SK-N-SH treated with all-trans-retinoic acid at 6 μM for 48 hours (cell line): ENCODE data around the gene CNGA2.

Experiments
- CREB5 ChIP-seq: fragments of 250-450 bp; sonication (Bioruptor Pico); IDR thresholded peaks from 2 replicates; pipeline ENCODE4 v1.5.1; 2020; ENCODE audit warnings: low read depth, mild to moderate bottlenecking, moderate library complexity
- CSRNP3 ChIP-seq: fragments of 250-450 bp; sonication (Bioruptor Pico); IDR thresholded peaks from 2 replicates; pipeline ENCODE4 v1.5.1; 2021; ENCODE audit warnings: mild to moderate bottlenecking, moderate library complexity
- RARB ChIP-seq: fragments of 250-450 bp; sonication (Bioruptor Pico); IDR thresholded peaks from 2 replicates; pipeline ENCODE4 v1.8.0; 2021; ENCODE audit warnings: mild to moderate bottlenecking, moderate library complexity
- TCF4 ChIP-seq: fragments of 250-450 bp; sonication (Bioruptor Pico); IDR thresholded peaks from 2 replicates; pipeline ENCODE4 v1.8.0; 2021; ENCODE audit warnings: mild to moderate bottlenecking, moderate library complexity, borderline replicate concordance
- ZFP3 ChIP-seq: fragments of 250-450 bp; sonication (Bioruptor Pico); IDR thresholded peaks from 2 replicates; pipeline ENCODE4 v1.5.0; 2020; ENCODE audit warnings: mild to moderate bottlenecking, moderate library complexity
- ZFP30 ChIP-seq: fragments of 450-650 bp; formaldehyde crosslinking; IDR thresholded peaks from 2 replicates; pipeline ENCODE4 v1.5.0; 2022; ENCODE audit warnings: mild to moderate bottlenecking, moderate library complexity
- TF ChIP-seq, protein P1 (sequence below): fragments of 250-450 bp; sonication (Bioruptor Pico); IDR thresholded peaks from 2 replicates; pipeline ENCODE4 v1.8.0; 2021; ENCODE audit warnings: low read depth, mild to moderate bottlenecking, moderate library complexity, borderline replicate concordance
- TF ChIP-seq, protein P2 (sequence below): fragments of 250-450 bp; sonication (Bioruptor Pico); IDR thresholded peaks from 2 replicates; pipeline ENCODE4 v1.8.0; 2020; ENCODE audit warnings: mild to moderate bottlenecking, moderate library complexity, borderline replicate concordance

DNA sequence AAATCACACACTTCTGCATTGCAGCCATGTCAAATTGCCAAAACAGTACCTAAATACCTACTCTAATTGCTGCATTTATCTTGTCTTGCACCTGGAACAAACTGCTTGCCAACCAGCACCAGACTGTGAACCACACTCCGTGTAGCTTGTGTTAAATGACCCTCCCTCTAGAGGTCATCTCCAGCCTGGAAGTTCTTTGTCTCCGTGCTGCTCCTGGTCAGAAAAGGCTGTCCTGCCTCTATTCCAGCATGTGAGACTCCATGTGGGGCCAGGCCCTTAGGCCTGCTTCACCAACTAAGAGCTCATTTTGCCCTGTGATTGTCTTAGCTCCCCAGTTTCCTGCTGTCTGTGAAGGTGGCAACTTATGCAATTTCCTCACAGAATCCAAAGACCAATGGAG is 28.3 kb downstream of the CNGA2 start:
- no peak for TF ChIP-seq CREB5 (CRISPR knock-in tag)
- TF ChIP-seq ZFP30 (CRISPR knock-in tag), result no peak
- no peak for TF ChIP-seq ZFP3 (CRISPR knock-in tag)
- TF ChIP-seq TCF4 (CRISPR knock-in tag), result no peak
- TF ChIP-seq, protein P1, sequence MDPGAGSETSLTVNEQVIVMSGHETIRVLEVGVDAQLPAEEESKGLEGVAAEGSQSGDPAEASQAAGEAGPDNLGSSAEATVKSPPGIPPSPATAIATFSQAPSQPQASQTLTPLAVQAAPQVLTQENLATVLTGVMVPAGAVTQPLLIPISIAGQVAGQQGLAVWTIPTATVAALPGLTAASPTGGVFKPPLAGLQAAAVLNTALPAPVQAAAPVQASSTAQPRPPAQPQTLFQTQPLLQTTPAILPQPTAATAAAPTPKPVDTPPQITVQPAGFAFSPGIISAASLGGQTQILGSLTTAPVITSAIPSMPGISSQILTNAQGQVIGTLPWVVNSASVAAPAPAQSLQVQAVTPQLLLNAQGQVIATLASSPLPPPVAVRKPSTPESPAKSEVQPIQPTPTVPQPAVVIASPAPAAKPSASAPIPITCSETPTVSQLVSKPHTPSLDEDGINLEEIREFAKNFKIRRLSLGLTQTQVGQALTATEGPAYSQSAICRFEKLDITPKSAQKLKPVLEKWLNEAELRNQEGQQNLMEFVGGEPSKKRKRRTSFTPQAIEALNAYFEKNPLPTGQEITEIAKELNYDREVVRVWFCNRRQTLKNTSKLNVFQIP (CRISPR knock-in tag), result no peak
- TF ChIP-seq RARB (CRISPR knock-in tag), result no peak
- TF ChIP-seq, protein P2, sequence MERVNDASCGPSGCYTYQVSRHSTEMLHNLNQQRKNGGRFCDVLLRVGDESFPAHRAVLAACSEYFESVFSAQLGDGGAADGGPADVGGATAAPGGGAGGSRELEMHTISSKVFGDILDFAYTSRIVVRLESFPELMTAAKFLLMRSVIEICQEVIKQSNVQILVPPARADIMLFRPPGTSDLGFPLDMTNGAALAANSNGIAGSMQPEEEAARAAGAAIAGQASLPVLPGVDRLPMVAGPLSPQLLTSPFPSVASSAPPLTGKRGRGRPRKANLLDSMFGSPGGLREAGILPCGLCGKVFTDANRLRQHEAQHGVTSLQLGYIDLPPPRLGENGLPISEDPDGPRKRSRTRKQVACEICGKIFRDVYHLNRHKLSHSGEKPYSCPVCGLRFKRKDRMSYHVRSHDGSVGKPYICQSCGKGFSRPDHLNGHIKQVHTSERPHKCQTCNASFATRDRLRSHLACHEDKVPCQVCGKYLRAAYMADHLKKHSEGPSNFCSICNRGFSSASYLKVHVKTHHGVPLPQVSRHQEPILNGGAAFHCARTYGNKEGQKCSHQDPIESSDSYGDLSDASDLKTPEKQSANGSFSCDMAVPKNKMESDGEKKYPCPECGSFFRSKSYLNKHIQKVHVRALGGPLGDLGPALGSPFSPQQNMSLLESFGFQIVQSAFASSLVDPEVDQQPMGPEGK (CRISPR knock-in tag), result no peak
- no peak for TF ChIP-seq CSRNP3 (CRISPR knock-in tag)
